Spleen (tissue), 7 donors: ENCODE measurements around the gene XYLT1.

Experiments
- CTCF ChIP-seq, 11 experiments: fragments of 200-600 bp in 7 of 11; fragments of 450-650 bp in 4 of 11; sonication (generic) in 4 of 11; IDR thresholded peaks in 8 of 11; conservative IDR thresholded peaks in 3 of 11; 1 replicate in 7 of 11; 2 replicates in 4 of 11; pipeline versions ENCODE4 v1.4.0 to v1.8.0; 2016 to 2021; ENCODE audit warnings: antibody characterized with exemption in 11 of 11, inconsistent platforms in 4 of 11, mild to moderate bottlenecking in 1 of 11
- POLR2AphosphoS5 ChIP-seq, 3 donors: sonication (generic); formaldehyde crosslinking; IDR thresholded peaks; one replicate each; pipeline ENCODE4 v1.5.1; 2017; ENCODE audit warnings: antibody characterized with exemption in 3 of 3
- donor health status: DM: no; HTN: no; CAD: no; lungs with moderate emphysema.
- donor health status: DM: no; HTN: no; CAD: no.
- donor health status: DM: no; HTN: no; CAD: no.

GRCh38 chr16:17368951-17369350 lies 101.8 kb downstream of the XYLT1 start:
- TF ChIP-seq POLR2AphosphoS5 (IDR thresholded peaks at IDR 0.05) (no peak), CTCF (IDR thresholded peaks at IDR 0.05 in 8 of 11, conservative IDR thresholded peaks at IDR 0.05 in 3 of 11) (no peak)
